IMR-90 (cell line): ENCODE data around the gene HUNK. TPM values are rescaled to one million over a fixed set of nuclear protein-coding genes. Genes with fewer than 3 reads are reported as not detected.

Experiments
- ATAC-seq: fragments of 200-7000 bp; cut with Tn5 transposase; 2 replicates; pipeline ENCODE4 v1.9.1; 2020; ENCODE audit warnings: low read depth, mild to moderate bottlenecking, moderate library complexity
- BruUV-seq: library from RNA; stranded (reverse); fragments of 400-500 nt; replicated peaks from 2 replicates; lab custom pipeline; 2021; lab: Mats Ljungman, UMichigan
- CTCF ChIA-PET: fragments of 300-600 bp; formaldehyde crosslinking; extraction: SDS; loops from one replicate; lab custom pipeline; 2021; ENCODE audit warnings: antibody characterized with exemption; lab: Yijun Ruan, JAX
- POLR2A ChIA-PET: fragments of 300-600 bp; sonication (Branson Sonifier 250); formaldehyde crosslinking; loops from one replicate; lab custom pipeline; 2022; ENCODE audit warnings: antibody characterized with exemption; ENCODE audit not compliant: unreplicated experiment; lab: Charles Lee
- DNase-seq: peaks from one replicate; pipeline ENCODE4 v3.0.0; 2013
- H2AFZ ChIP-seq: replicated peaks from 2 replicates; pipeline ENCODE3; 2013; ENCODE audit warnings: low read length, mild to moderate bottlenecking; ENCODE audit not compliant: poor library complexity
- H2AK5ac ChIP-seq: 2 replicates; pipeline ENCODE4 v1.6.1; 2013; ENCODE audit warnings: low read depth, low read length, inconsistent platforms
- H2AK9ac ChIP-seq: replicated peaks from 2 replicates; pipeline ENCODE3; 2013; ENCODE audit warnings: mild to moderate bottlenecking, low read depth, low read length, moderate library complexity; ENCODE audit not compliant: poor library complexity
- H2BK120ac ChIP-seq: 2 replicates; pipeline ENCODE4 v1.6.1; 2013; ENCODE audit warnings: low read depth, low read length, inconsistent platforms
- H2BK15ac ChIP-seq: 3 replicates; pipeline ENCODE4 v1.6.1; 2013; ENCODE audit warnings: low read depth, low read length, inconsistent platforms
- H2BK20ac ChIP-seq: 2 replicates; pipeline ENCODE4 v1.6.1; 2013; ENCODE audit warnings: low read depth, mild to moderate bottlenecking, inconsistent platforms, low read length, moderate library complexity
- H2BK5ac ChIP-seq: 2 replicates; pipeline ENCODE4 v1.6.1; 2013; ENCODE audit warnings: mild to moderate bottlenecking, low read depth, low read length, inconsistent platforms; ENCODE audit not compliant: poor library complexity, severe bottlenecking
- H3K14ac ChIP-seq: replicated peaks from 2 replicates; pipeline ENCODE4 v1.6.1; 2013; ENCODE audit warnings: low read depth, low read length, inconsistent platforms
- H3K18ac ChIP-seq: 2 replicates; pipeline ENCODE4 v1.6.1; 2013; ENCODE audit warnings: low read depth, low read length, control low read depth
- H3K23ac ChIP-seq: 2 replicates; pipeline ENCODE4 v1.6.1; 2013; ENCODE audit warnings: low read depth, low read length, inconsistent platforms
- H3K27ac ChIP-seq: 2 replicates; pipeline ENCODE4 v1.5.1; 2013; ENCODE audit warnings: mild to moderate bottlenecking, control low read depth, low read length; ENCODE audit not compliant: insufficient read depth
- H3K27me3 ChIP-seq: 2 replicates; pipeline ENCODE4 v1.6.1; 2013; ENCODE audit warnings: low read length; ENCODE audit not compliant: control insufficient read depth, insufficient read depth
- H3K36me3 ChIP-seq: 2 replicates; pipeline ENCODE4 v1.6.1; 2013; ENCODE audit warnings: low read length, mixed read lengths; ENCODE audit not compliant: control insufficient read depth, insufficient read depth
- H3K4ac ChIP-seq: 2 replicates; pipeline ENCODE4 v1.6.1; 2013; ENCODE audit warnings: low read depth, low read length, inconsistent platforms
- H3K4me1 ChIP-seq: 2 replicates; pipeline ENCODE4 v1.6.1; 2013; ENCODE audit warnings: low read length, mixed read lengths; ENCODE audit not compliant: control insufficient read depth, insufficient read depth
- H3K4me2 ChIP-seq: 2 replicates; pipeline ENCODE4 v1.6.1; 2013; ENCODE audit warnings: low read depth, mild to moderate bottlenecking, control low read depth, low read length, moderate library complexity
- H3K4me3 ChIP-seq: 2 replicates; pipeline ENCODE4 v1.5.1; 2013; ENCODE audit warnings: low read depth, mild to moderate bottlenecking, control low read depth, low read length, moderate library complexity; ENCODE audit not compliant: insufficient read depth
- H3K56ac ChIP-seq: 2 replicates; pipeline ENCODE4 v1.6.1; 2013; ENCODE audit warnings: low read length, inconsistent platforms; ENCODE audit not compliant: insufficient read depth; ENCODE audit errors: extremely low read depth
- H3K79me1 ChIP-seq, 2 experiments: 2 replicates each; pipeline ENCODE4 v1.6.1; 2013; ENCODE audit warnings: low read length in 2 of 2, inconsistent platforms in 1 of 2, low read depth in 1 of 2
- H3K9ac ChIP-seq: 2 replicates; pipeline ENCODE4 v1.6.1; 2013; ENCODE audit warnings: low read depth, low read length, control low read depth
- H3K9me1 ChIP-seq: 2 replicates; pipeline ENCODE4 v1.6.1; 2013; ENCODE audit warnings: low read length, inconsistent platforms; ENCODE audit not compliant: insufficient read depth
- H3K9me3 ChIP-seq: 2 replicates; pipeline ENCODE4 v1.6.1; 2013; ENCODE audit warnings: low read length; ENCODE audit not compliant: control insufficient read depth, insufficient read depth
- H4K20me1 ChIP-seq: 2 replicates; pipeline ENCODE4 v1.6.1; 2013; ENCODE audit warnings: low read length, inconsistent platforms; ENCODE audit not compliant: insufficient read depth
- H4K5ac ChIP-seq: 2 replicates; pipeline ENCODE4 v1.6.1; 2013; ENCODE audit warnings: mild to moderate bottlenecking, low read depth, low read length, control low read depth
- H4K8ac ChIP-seq, 2 experiments: 2 replicates each; pipeline ENCODE4 v1.6.1; 2013; ENCODE audit warnings: low read depth in 2 of 2, low read length in 2 of 2, control low read depth in 1 of 2, inconsistent platforms in 1 of 2
- H4K91ac ChIP-seq: 2 replicates; pipeline ENCODE4 v1.6.1; 2013; ENCODE audit warnings: low read depth, low read length, inconsistent platforms; ENCODE audit not compliant: insufficient read depth
- CEBPB ChIP-seq: IDR thresholded peaks from 2 replicates; pipeline ENCODE4 v1.6.1; 2012; ENCODE audit warnings: low read depth, low read length, improper control_type of control experiment
- CHD1 ChIP-seq: IDR thresholded peaks from 2 replicates; pipeline ENCODE4 v1.6.1; 2012; ENCODE audit warnings: low read depth, low read length, improper control_type of control experiment
- CTCF ChIP-seq: conservative IDR thresholded peaks from 2 replicates; pipeline ENCODE4 v1.5.1; 2012; ENCODE audit warnings: mild to moderate bottlenecking, low read depth, low read length, improper control_type of control experiment
- MAZ ChIP-seq: IDR thresholded peaks from 2 replicates; pipeline ENCODE4 v1.6.1; 2012; ENCODE audit warnings: low read depth, mild to moderate bottlenecking, low read length, improper control_type of control experiment, moderate library complexity, borderline replicate concordance
- MXI1 ChIP-seq: IDR thresholded peaks from 2 replicates; pipeline ENCODE4 v1.6.1; 2012; ENCODE audit warnings: low read depth, mild to moderate bottlenecking, low read length, moderate library complexity, borderline replicate concordance
- NFE2L2 ChIP-seq: fragments of 150-350 bp; IDR thresholded peaks from 2 replicates; pipeline ENCODE4 v1.6.1; 2016; ENCODE audit warnings: low read depth, mild to moderate bottlenecking, low read length
- POLR2A ChIP-seq: IDR thresholded peaks from 2 replicates; pipeline ENCODE4 v1.6.1; 2012; ENCODE audit warnings: mild to moderate bottlenecking, low read depth, low read length
- RAD21 ChIP-seq: IDR thresholded peaks from 2 replicates; pipeline ENCODE4 v1.6.1; 2012; ENCODE audit warnings: low read length, improper control_type of control experiment
- RCOR1 ChIP-seq: IDR thresholded peaks from 2 replicates; pipeline ENCODE4 v1.6.1; 2012; ENCODE audit warnings: mild to moderate bottlenecking, low read length, improper control_type of control experiment; ENCODE audit not compliant: insufficient replicate concordance
- RFX5 ChIP-seq: IDR thresholded peaks from 2 replicates; pipeline ENCODE4 v1.8.0; 2012; ENCODE audit warnings: low read depth, mild to moderate bottlenecking, low read length, moderate library complexity
- SMC3 ChIP-seq: fragments of 150-350 bp; IDR thresholded peaks from 2 replicates; pipeline ENCODE4 v1.6.1; 2016; ENCODE audit warnings: low read depth, mild to moderate bottlenecking, antibody characterized with exemption, low read length, moderate library complexity
- dilution Hi-C: fragments of 300-500 bp; cut with HindIII; formaldehyde crosslinking; loops from one replicate; pipeline ENCODE4 v1.14.3; 2018; ENCODE audit warnings: low sequenced_read_pairs; ENCODE audit not compliant: unreplicated experiment
- in situ Hi-C: fragments of 300-500 bp; cut with MboI; formaldehyde crosslinking; loops from 3 replicates; pipeline ENCODE4 v1.14.3; 2019; ENCODE audit warnings: low sequenced_read_pairs, inconsistent platforms, mixed read lengths
- intact Hi-C: fragments of 100-400 bp; cut with micrococcal nuclease; formaldehyde crosslinking; loops from 2 replicates; pipeline ENCODE4 v1.10.0; 2022
- polyA plus RNA-seq, 3 experiments: library from polyadenylated mRNA; depleted of rRNA; stranded (reverse); fragments of >200 nt; gene quantifications; 2 replicates each; pipeline ENCODE4 v1.2.3, GENCODE V29; 2012; ENCODE audit warnings: low replicate concordance in 1 of 3
- total RNA-seq: library from RNA; depleted of rRNA; stranded (reverse); fragments of >200 nt; gene quantifications from 2 replicates; pipeline ENCODE4 v1.2.3, GENCODE V29; 2012

The HUNK gene
- total and polyA plus RNA-seq, 2 of the 4 experiments (the other 2 are of a cell fraction) = 1.0 to 2.0 TPM

DNA sequence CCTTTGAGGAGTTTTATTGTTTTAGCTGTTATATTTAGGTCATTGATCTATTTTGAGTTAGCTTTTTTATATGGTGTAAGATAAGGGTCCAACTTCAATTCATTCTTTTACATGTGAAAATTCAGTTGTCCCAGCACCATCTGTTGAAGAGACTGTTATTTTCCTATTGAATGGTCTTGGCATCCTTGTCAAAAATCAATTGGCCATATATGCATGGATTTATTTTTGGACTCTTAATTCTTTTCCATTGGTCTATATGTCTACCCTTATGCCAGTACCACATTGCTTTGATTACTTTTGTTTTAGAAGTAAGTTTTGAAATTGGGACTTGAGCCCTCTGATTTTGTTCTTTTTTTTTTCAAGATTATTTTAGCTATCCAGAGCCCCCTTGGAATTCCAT is 35.8 kb upstream of the HUNK start:
- Histone ChIP-seq H3K56ac (no peak overlapping the region), H4K5ac (no peak overlapping the region), H3K4me2 (no peak overlapping the region), H3K4me1 (no peaks in the 10 kb centered on the region), H2BK15ac (no peak overlapping the region), H4K20me1 (no peaks in the 10 kb centered on the region), H2BK20ac (no peak overlapping the region), H4K8ac (no peak overlapping the region), H2AK9ac (no peak overlapping the region), H2BK5ac (no peak overlapping the region), H3K14ac (no peak overlapping the region), H3K4me3 (no peak overlapping the region), H3K18ac (no peak overlapping the region), H3K9ac (no peak overlapping the region), H3K36me3 (no peaks in the 10 kb centered on the region), H2AK5ac (no peak overlapping the region), H3K23ac (no peak overlapping the region), H4K91ac (no peak overlapping the region), H3K9me3 (no peaks in the 10 kb centered on the region), H2BK120ac (no peak overlapping the region), H3K27me3 (no peaks in the 10 kb centered on the region; the same call in 1 of the 2 replicates), H3K79me1 (no peaks in the 10 kb centered on the region), H3K4ac (no peak overlapping the region), H2AFZ (no peak overlapping the region), H3K9me1 (no peaks in the 10 kb centered on the region), H3K27ac (no peak overlapping the region)
- intact Hi-C loops = no loop called here
- dilution Hi-C loops = no loop called here
- ATAC-seq = no peak
- no peak for DNase-seq
- TF ChIP-seq POLR2A = no peak
- no peak for TF ChIP-seq CEBPB
- no peak for TF ChIP-seq RAD21
- no peak for TF ChIP-seq CTCF
- no peak for TF ChIP-seq RCOR1
- TF ChIP-seq MXI1 = no peak
- TF ChIP-seq CHD1 = no peak
- TF ChIP-seq RFX5 = no peak
- TF ChIP-seq MAZ = no peak
- TF ChIP-seq SMC3 = no peak
- TF ChIP-seq NFE2L2 = no peak
- ChIA-PET CTCF (interaction anchor here (0.7 kb wide), 1 partner anchor 643 kb away, joined by 3 read pairs; no protein-coding TSS in a partner anchor), POLR2A (no interaction called here)
- in situ Hi-C loops = no loop called here
- BruUV-seq = no TSS peak
